Fibroblast of mammary gland (primary cell): ENCODE data around the gene MOB3B.

Experiments
- DNase-seq: peaks from one replicate; pipeline ENCODE4 v3.0.0-alpha.2; 2010; ENCODE audit warnings: low read depth
- H3K4me3 ChIP-seq: 2 replicates; pipeline ENCODE4 v1.5.1; 2011; ENCODE audit warnings: low read depth, mild to moderate bottlenecking, low read length, moderate library complexity; ENCODE audit not compliant: control insufficient read depth
- TF ChIP-seq, protein P1 (sequence below): conservative IDR thresholded peaks from 2 replicates; pipeline ENCODE4 v1.5.1; 2011; ENCODE audit warnings: low read depth, low read length, inconsistent platforms; ENCODE audit not compliant: control insufficient read depth, insufficient read depth

MOB3B gene

DNA sequence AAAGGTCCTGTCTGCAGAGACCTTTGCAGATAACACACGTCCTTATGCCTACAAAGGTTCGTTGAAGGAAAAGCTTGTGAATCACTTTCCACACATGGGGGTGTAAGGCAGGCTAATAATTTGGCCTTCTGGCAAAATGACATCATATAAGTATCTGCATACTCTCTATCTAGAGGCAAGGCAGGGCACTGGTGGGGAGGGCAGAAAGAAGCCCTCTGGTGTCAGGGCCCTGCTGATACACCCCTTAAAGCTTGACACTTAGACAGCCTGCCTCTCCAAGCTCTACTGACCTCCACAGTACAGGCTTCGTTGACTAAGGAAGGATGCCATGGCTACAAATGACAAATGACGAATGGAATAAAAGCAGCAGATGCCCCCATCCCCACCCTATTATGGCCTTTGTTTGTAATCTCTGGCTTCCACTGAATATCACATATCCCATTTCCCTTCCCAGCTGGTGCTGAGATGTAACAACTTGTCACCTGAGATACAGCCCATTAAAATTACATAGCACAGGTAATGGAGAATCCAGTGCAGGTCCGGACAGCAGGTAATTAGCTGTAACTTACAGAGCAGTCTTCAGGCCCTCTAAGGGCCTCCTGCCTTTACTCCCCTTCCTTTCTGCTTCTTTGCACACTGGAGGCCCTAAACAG lies 82.5 kb downstream of the MOB3B start:
- no peak overlapping the region for H3K4me3 ChIP-seq
- TF ChIP-seq, protein P1, sequence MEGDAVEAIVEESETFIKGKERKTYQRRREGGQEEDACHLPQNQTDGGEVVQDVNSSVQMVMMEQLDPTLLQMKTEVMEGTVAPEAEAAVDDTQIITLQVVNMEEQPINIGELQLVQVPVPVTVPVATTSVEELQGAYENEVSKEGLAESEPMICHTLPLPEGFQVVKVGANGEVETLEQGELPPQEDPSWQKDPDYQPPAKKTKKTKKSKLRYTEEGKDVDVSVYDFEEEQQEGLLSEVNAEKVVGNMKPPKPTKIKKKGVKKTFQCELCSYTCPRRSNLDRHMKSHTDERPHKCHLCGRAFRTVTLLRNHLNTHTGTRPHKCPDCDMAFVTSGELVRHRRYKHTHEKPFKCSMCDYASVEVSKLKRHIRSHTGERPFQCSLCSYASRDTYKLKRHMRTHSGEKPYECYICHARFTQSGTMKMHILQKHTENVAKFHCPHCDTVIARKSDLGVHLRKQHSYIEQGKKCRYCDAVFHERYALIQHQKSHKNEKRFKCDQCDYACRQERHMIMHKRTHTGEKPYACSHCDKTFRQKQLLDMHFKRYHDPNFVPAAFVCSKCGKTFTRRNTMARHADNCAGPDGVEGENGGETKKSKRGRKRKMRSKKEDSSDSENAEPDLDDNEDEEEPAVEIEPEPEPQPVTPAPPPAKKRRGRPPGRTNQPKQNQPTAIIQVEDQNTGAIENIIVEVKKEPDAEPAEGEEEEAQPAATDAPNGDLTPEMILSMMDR, result no peak
- DNase-seq, result no peak

DNA sequence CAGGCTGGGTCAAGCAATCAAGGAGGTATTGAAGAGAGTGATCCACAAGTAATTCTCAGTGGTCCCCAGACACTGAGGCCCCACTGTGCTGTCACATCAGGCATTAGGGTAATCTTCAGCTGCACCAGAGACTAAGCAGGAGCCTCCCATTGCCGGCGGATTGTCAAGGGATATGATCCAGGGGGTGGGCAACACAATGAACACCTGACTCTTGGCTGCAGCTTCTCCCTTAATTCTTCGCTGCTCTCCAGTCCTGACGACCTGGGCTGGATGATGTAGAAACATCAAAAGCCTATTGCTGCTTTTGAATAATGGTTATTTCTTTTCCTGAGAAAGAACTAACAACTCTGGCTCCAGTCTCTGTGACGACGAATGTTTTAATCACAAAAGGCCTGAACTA lies 83.9 kb downstream of the MOB3B start:
- DNase-seq, result no peak
- TF ChIP-seq, protein P1, result no peak
- no peak overlapping the region for H3K4me3 ChIP-seq

DNA sequence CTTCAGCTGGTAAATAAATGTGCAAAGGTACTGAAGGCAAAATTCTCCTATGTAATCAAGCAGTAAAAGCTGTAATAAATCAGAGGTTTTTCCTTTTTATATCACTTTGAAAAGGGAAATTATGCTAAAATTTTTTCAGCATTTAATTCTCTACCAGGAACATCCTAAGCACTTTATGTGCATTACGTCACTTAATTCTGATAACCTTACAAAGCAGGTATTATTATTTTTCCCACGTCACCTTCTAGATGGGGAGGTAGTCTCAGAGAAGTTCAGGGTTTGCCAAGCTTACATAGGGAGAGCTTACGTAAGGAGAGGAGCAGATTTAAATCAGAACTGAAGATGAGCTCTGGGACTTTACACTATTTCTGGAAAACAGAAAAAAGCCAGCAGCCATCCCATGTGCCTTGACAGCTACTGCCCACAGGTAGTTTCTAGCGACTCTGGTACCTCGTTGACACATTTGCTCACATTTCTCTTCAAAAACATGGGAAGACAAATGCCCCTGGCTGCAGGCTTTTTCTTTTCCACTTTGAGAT lies 84.5 kb downstream of the MOB3B start:
- TF ChIP-seq, protein P1, result no peak
- H3K4me3 ChIP-seq, result no peak overlapping the region
- no peak for DNase-seq

DNA sequence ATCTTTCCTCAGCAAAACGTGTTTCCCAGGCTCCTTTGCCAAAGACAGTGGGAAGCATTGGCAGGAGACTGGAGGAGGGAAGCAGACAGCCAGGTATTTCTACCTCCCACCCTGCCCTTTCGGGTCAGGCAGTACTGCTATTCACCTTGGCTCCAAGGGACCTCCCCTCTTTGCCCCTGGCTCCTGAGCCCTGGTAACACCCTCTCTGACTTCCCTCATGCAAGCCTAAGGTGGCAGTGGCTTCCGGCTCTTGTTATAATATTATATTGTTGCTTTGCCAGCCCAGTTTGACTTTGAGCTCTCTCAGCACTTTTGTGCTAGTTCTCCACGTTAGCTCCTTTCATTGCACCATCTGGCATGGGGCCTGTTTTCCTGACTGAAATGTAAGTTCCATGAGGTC lies 87.2 kb downstream of the MOB3B start:
- DNase-seq, result no peak
- TF ChIP-seq, protein P1, result no peak
- H3K4me3 ChIP-seq, result no peak overlapping the region

DNA sequence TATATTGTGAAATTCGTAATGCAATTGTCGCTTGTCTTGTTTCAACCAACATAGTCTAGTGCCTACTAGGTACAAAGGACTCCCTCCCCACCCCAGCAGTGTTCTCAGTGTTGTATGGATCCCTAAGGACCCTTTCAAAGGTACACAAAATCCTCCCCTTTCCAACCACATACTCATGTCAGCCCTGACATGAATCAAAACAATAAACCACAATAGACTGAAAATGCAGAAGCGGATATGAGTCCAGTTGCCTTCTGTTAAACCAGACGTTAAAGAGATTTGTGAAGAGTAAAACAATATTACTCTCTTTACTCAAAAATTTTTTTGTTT lies 87.9 kb downstream of the MOB3B start:
- DNase-seq, result no peak
- H3K4me3 ChIP-seq, result no peak overlapping the region
- TF ChIP-seq, protein P1, result no peak

DNA sequence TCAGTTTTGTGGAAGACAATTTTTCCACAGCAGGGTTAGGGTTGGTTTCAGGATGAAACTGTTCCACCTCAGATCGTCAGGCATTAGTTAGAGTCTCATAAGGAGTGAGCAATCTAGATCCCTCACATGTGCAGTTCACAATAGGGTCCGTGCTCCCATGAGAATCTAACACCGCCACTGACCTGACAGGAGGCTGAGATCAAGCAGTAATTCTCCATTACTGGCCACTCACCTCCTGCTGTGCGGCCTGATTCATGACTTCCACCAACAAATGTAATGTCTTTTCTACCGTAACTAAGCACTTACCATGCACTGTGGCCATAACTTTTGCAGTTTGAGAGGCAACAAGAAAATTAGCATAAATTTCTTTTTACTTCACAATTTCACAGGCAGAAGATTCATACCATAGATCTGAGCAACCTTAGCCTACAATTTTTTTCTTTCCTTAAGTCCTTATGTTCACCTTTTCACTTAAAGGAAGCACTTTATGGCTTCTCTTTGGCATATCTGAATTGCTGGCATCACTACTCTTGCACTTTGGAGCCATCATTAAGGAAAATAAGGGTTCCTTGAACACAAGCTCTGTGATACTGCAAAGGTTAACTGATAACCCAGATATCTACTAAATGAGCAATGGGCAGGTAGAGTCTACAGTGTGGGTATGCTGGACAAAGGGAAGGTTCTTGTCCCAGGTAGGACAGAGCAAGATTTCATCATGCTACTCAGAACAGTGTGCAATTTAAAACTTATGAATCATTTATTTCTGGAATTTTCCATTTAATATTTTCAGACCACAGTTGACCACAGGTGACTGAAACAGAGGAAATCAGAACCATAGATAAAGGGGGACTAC lies 88.5 kb downstream of the MOB3B start:
- TF ChIP-seq, protein P1, result no peak
- no peak overlapping the region for H3K4me3 ChIP-seq
- DNase-seq, result no peak

DNA sequence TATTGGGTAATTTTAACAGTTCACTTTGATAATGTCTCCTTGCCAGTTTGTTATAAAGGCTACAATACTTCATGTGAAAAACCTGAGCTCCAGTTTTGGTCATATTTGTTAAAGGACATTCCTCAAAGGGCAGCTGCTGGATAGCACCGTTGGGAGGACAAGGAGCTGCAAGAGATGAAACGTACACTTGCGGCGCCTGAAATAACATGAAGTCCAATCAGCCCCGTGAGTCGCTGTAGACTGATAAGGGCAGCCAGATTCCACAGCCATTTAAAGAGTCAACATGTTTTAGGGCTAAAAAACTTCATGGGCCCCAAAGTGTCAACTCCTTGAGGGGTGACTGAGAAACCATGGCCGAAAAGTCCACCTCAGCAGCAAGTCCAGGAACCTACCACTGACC lies 91.1 kb downstream of the MOB3B start:
- TF ChIP-seq, protein P1, result no peak
- DNase-seq, result no peak
- H3K4me3 ChIP-seq, result no peak overlapping the region
